Keratinocyte (primary cell): ENCODE results near the gene TAPBP. TPM values are rescaled to one million over a fixed set of nuclear protein-coding genes. Genes with fewer than 3 reads are reported as not detected.
"Not testable (repeated sequence)": the region's sequence is repeated elsewhere in the genome, so short reads cannot be mapped to it uniquely, and the experiment has no call there.

Experiments used
- DNase-seq: peaks from one replicate; pipeline ENCODE4 v3.0.0-alpha.2; 2011; ENCODE audit warnings: low read depth, missing footprints, low spot score
- FAIRE-seq: peaks from 2 replicates; lab custom pipeline; 2011; peaks lifted over from hg19 to GRCh38; lab: Jason Lieb, UNC
- H2AFZ ChIP-seq: 2 replicates; pipeline ENCODE4 v1.6.0; 2012; ENCODE audit warnings: low read length, control low read depth, inconsistent platforms; ENCODE audit not compliant: control insufficient read depth
- H3K27ac ChIP-seq: 2 replicates; pipeline ENCODE4 v1.5.1; 2011; ENCODE audit warnings: low read length; ENCODE audit not compliant: control insufficient read depth, insufficient read depth
- H3K27me3 ChIP-seq: 3 replicates; pipeline ENCODE4 v1.6.0; 2011; ENCODE audit warnings: low read length; ENCODE audit not compliant: control insufficient read depth, insufficient read depth; ENCODE audit errors: extremely low read depth
- H3K36me3 ChIP-seq, 2 experiments: 2 replicates in 1 of 2; 3 replicates in 1 of 2; pipeline ENCODE4 v1.5.1; 2011; ENCODE audit warnings: low read length in 2 of 2, mild to moderate bottlenecking in 1 of 2; ENCODE audit not compliant: control insufficient read depth in 2 of 2, insufficient read depth in 2 of 2; ENCODE audit errors: extremely low read depth in 1 of 2
- H3K4me1 ChIP-seq: 3 replicates; pipeline ENCODE4 v1.5.1; 2011; ENCODE audit warnings: low read length; ENCODE audit not compliant: control insufficient read depth, insufficient read depth; ENCODE audit errors: extremely low read depth
- H3K4me2 ChIP-seq: 3 replicates; pipeline ENCODE4 v1.6.0; 2011; ENCODE audit warnings: low read depth, low read length; ENCODE audit not compliant: control insufficient read depth, insufficient read depth; ENCODE audit errors: extremely low read depth
- H3K4me3 ChIP-seq, 3 experiments: fragments of 200-600 bp in 1 of 3; sonication (generic) in 1 of 3; 2 replicates in 2 of 3; 3 replicates in 1 of 3; pipeline ENCODE4 v1.5.1; 2011 to 2016; ENCODE audit warnings: low read length in 3 of 3, mild to moderate bottlenecking in 3 of 3, control low read depth in 2 of 3, inconsistent platforms in 1 of 3, low read depth in 1 of 3, mixed read lengths in 1 of 3, mixed run types in 1 of 3, moderate library complexity in 1 of 3; ENCODE audit not compliant: control insufficient read depth in 2 of 3, insufficient read depth in 2 of 3; ENCODE audit errors: extremely low read depth in 1 of 3
- H3K79me2 ChIP-seq: 2 replicates; pipeline ENCODE4 v1.6.0; 2012; ENCODE audit warnings: low read length; ENCODE audit not compliant: control insufficient read depth, insufficient read depth
- H3K9ac ChIP-seq: 3 replicates; pipeline ENCODE4 v1.6.0; 2011; ENCODE audit warnings: low read length; ENCODE audit not compliant: control insufficient read depth, insufficient read depth; ENCODE audit errors: extremely low read depth
- H3K9me1 ChIP-seq: 3 replicates; pipeline ENCODE4 v1.6.0; 2011; ENCODE audit warnings: low read length; ENCODE audit not compliant: control insufficient read depth, insufficient read depth; ENCODE audit errors: extremely low read depth
- H3K9me3 ChIP-seq: 2 replicates; pipeline ENCODE4 v1.5.1; 2012; ENCODE audit warnings: low read depth, low read length; ENCODE audit not compliant: control insufficient read depth
- H4K20me1 ChIP-seq: 3 replicates; pipeline ENCODE4 v1.6.0; 2011; ENCODE audit warnings: low read length; ENCODE audit not compliant: control insufficient read depth, insufficient read depth; ENCODE audit errors: extremely low read depth
- EZH2 ChIP-seq: IDR thresholded peaks from one replicate; pipeline ENCODE4 v1.6.1; 2012; ENCODE audit warnings: inconsistent platforms, mild to moderate bottlenecking, low read length, moderate library complexity
- dilution Hi-C: fragments of 300-500 bp; cut with MboI; formaldehyde crosslinking; loops from one replicate; pipeline ENCODE4 v1.7.0; 2020; ENCODE audit warnings: low sequenced_read_pairs; ENCODE audit not compliant: extremely low pct_ligation_motif_present
- polyA minus RNA-seq, 3 experiments: library from RNA; depleted of rRNA, polyadenylated mRNA; stranded (reverse); fragments of >200 nt; gene quantifications; 1 replicate in 1 of 3; 2 replicates in 1 of 3; 3 replicates in 1 of 3; pipeline ENCODE4 v1.2.3, GENCODE V29; 2011
- polyA plus RNA-seq, 5 experiments: library from polyadenylated mRNA; depleted of rRNA in 3 of 5; stranded (reverse) in 3 of 5; stranded (forward) in 1 of 5; unstranded in 1 of 5; fragments of >200 nt; gene quantifications; 1 replicate in 1 of 5; 2 replicates in 3 of 5; 3 replicates in 1 of 5; pipeline versions ENCODE4 v1.2.1 to v1.2.3, GENCODE V29; 2011 to 2012; ENCODE audit warnings: missing spikeins in 2 of 5, low read depth in 1 of 5, low replicate concordance in 1 of 5
- TF ChIP-seq, protein P1 (sequence below), 3 experiments: IDR thresholded peaks in 1 of 3; conservative IDR thresholded peaks in 1 of 3; optimal IDR thresholded peaks in 1 of 3; 2 replicates in 2 of 3; 3 replicates in 1 of 3; pipeline versions ENCODE3 to v1.5.1; 2011; ENCODE audit warnings: low read length in 3 of 3, mild to moderate bottlenecking in 3 of 3, moderate library complexity in 2 of 3, control low read depth in 1 of 3, inconsistent platforms in 1 of 3; ENCODE audit not compliant: insufficient read depth in 2 of 3; ENCODE audit errors: extremely low read depth in 1 of 3

Gene TAPBP
- 22.2 to 82.4 TPM (median 25.0 TPM) in 3 replicates for polyA plus RNA-seq
- 15.6 TPM for polyA plus RNA-seq (2011; ENCODE audit: low read depth)
- 25.8 and 41.5 TPM in 2 replicates for polyA plus RNA-seq (2011; cell fraction: cytosol; rRNA removed)
- polyA plus RNA-seq (2011; cell fraction: nucleus; rRNA removed), result 123 and 164 TPM in 2 replicates
- 39.1 and 78.1 TPM in 2 replicates for polyA plus RNA-seq (2012; ENCODE audit: low replicate concordance)
- polyA minus RNA-seq, result 32.8 to 169 TPM (median 33.7 TPM) in 3 replicates
- polyA minus RNA-seq (2011; cell fraction: cytosol; rRNA and poly(A)+ RNA removed), result 109 TPM
- polyA minus RNA-seq (2011; cell fraction: nucleus; rRNA and poly(A)+ RNA removed), result 137 and 140 TPM in 2 replicates

DNA sequence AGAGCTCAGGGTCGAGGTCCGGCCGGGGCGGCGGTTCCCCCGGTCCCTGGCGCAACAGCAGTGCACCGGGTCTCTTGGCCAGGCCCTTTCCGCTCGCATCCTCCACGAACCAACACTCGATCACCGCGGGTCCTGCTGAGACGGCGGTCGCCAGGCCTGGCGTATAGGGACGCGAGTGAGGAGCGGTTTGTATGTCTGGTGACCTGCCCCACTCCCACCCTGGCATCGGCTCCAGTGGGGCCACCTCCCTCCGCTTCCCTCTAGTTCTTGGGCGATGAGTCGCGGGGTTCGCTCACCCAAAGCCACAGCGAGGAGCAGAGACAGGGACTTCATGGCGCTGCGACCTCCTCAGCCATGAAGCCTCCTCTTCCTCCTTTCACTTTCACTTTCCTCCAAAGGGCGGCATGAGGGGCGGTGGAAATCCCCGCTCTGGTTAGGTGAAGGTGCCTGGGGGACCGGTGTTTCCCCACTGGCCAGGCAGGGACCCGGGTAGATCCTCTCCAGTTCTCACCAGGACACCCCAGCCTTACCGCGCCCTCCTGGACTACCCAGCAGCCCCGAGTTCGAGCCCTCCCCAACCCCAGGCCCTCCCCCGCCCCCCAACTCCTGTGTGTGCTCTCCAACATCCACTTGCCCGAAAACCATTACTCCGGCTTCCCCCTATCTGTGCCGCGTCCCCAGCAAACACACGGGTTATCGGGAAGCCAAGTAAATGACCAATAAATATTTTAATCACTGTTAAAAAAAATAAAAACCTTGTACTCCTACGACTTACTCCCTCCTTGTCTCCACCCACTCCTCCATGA is at the start of gene TAPBP:
Gene TAPBP (minus strand): TSS at position 370 of the 806 bp plus-strand sequence. CDS start 37 bp downstream, at position 333.
- Histone ChIP-seq H3K36me3 (peaks cover 10 to 11% of the 10 kb centered on the region in 2 experiments), H3K4me1 (peaks cover 23% of the 10 kb centered on the region), H3K9ac (peak within 1 kb of the TSS; percentile 99), H3K9me1 (no peaks in the 10 kb centered on the region), H3K9me3 (no peaks in the 10 kb centered on the region), H2AFZ (peak within 1 kb of the TSS; percentile 76), H3K27ac (peak within 1 kb of the TSS; percentile 96), H4K20me1 (no peaks in the 10 kb centered on the region), H3K27me3 (no peaks in the 10 kb centered on the region), H3K4me2 (peak within 1 kb of the TSS; percentile 76), H3K4me3 (peak within 1 kb of the TSS; percentile 69 to 95 (median 95)), H3K79me2 (peaks cover 46% of the 10 kb centered on the region)
- FAIRE-seq, result no peak
- dilution Hi-C loops, result no loop called here
- no peak for DNase-seq
- TF ChIP-seq EZH2, result no peak
- TF ChIP-seq, protein P1, sequence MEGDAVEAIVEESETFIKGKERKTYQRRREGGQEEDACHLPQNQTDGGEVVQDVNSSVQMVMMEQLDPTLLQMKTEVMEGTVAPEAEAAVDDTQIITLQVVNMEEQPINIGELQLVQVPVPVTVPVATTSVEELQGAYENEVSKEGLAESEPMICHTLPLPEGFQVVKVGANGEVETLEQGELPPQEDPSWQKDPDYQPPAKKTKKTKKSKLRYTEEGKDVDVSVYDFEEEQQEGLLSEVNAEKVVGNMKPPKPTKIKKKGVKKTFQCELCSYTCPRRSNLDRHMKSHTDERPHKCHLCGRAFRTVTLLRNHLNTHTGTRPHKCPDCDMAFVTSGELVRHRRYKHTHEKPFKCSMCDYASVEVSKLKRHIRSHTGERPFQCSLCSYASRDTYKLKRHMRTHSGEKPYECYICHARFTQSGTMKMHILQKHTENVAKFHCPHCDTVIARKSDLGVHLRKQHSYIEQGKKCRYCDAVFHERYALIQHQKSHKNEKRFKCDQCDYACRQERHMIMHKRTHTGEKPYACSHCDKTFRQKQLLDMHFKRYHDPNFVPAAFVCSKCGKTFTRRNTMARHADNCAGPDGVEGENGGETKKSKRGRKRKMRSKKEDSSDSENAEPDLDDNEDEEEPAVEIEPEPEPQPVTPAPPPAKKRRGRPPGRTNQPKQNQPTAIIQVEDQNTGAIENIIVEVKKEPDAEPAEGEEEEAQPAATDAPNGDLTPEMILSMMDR (optimal IDR thresholded peaks at IDR 0.05 in 1 of 3, IDR thresholded peaks at IDR 0.05 in 1 of 3, conservative IDR thresholded peaks at IDR 0.05 in 1 of 3; ENCODE audit: extremely low read depth in 1 of 3, insufficient read depth in 2 of 3, low read length in 3 of 3), result no peak

DNA sequence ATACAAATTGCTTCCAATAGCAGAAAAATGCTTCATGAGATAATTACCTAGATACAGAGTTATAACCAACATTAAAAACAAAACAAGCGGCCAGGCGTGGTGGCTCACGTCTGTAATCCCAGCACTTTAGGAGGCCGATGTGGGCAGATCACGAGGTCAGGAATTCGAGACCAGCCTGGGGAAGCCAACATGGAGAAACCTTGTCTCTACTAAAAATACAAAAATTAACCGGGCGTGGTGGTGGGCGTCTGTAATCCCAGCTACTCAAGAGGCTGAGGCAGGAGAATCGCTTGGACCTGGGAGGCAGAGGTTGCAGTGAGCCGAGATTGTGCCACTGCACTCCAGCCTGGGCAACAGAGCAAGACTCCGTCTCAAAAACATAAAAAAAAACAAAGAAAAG is 49.6 kb upstream of the TAPBP start:
- H3K27me3 ChIP-seq, H3K9me3 ChIP-seq, DNase-seq, H3K9ac ChIP-seq, H2AFZ ChIP-seq, dilution Hi-C loops, H3K4me2 ChIP-seq, H3K4me1 ChIP-seq, H3K9me1 ChIP-seq, H3K79me2 ChIP-seq, FAIRE-seq, H4K20me1 ChIP-seq, H3K27ac ChIP-seq, H3K4me3 ChIP-seq, H3K36me3 ChIP-seq: not testable (repeated sequence)
